Keratinocyte (primary cell): ENCODE results near the gene STAB2.

Experiments
- EZH2 ChIP-seq: IDR thresholded peaks from one replicate; pipeline ENCODE4 v1.6.1; 2012; ENCODE audit warnings: inconsistent platforms, mild to moderate bottlenecking, low read length, moderate library complexity
- TF ChIP-seq, protein P1 (sequence below), 3 experiments: IDR thresholded peaks in 1 of 3; conservative IDR thresholded peaks in 1 of 3; optimal IDR thresholded peaks in 1 of 3; 2 replicates in 2 of 3; 3 replicates in 1 of 3; pipeline versions ENCODE3 to v1.5.1; 2011; ENCODE audit warnings: low read length in 3 of 3, mild to moderate bottlenecking in 3 of 3, moderate library complexity in 2 of 3, control low read depth in 1 of 3, inconsistent platforms in 1 of 3; ENCODE audit not compliant: insufficient read depth in 2 of 3; ENCODE audit errors: extremely low read depth in 1 of 3

DNA sequence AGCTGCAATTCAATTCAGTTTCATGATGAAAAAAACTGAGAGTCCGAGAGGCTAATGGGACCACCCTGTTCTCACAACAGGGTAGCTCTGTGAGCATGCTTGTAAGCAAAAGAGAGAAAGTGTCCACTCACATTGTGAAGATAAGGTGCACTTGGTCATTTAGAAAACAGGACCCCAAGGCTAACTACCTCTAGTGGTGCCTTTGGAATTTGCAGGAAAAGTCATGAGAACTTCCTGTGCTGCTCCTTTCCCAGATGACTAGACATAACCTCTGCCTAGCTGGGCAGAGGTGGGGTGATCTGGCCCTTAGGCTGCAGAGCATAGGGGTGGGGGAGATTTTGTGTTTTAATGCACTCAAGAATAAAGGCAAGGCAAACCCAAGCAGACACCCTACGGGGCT is 118.9 kb downstream of the STAB2 start:
- TF ChIP-seq, protein P1, sequence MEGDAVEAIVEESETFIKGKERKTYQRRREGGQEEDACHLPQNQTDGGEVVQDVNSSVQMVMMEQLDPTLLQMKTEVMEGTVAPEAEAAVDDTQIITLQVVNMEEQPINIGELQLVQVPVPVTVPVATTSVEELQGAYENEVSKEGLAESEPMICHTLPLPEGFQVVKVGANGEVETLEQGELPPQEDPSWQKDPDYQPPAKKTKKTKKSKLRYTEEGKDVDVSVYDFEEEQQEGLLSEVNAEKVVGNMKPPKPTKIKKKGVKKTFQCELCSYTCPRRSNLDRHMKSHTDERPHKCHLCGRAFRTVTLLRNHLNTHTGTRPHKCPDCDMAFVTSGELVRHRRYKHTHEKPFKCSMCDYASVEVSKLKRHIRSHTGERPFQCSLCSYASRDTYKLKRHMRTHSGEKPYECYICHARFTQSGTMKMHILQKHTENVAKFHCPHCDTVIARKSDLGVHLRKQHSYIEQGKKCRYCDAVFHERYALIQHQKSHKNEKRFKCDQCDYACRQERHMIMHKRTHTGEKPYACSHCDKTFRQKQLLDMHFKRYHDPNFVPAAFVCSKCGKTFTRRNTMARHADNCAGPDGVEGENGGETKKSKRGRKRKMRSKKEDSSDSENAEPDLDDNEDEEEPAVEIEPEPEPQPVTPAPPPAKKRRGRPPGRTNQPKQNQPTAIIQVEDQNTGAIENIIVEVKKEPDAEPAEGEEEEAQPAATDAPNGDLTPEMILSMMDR (optimal IDR thresholded peaks at IDR 0.05 in 1 of 3, IDR thresholded peaks at IDR 0.05 in 1 of 3, conservative IDR thresholded peaks at IDR 0.05 in 1 of 3; ENCODE audit: extremely low read depth in 1 of 3, insufficient read depth in 2 of 3, low read length in 3 of 3), result peak; percentile 16 to 36 (median 25)
- TF ChIP-seq EZH2, result no peak
